Heart right ventricle (tissue), 16 donors: ENCODE results near the gene NF1. TPM values are rescaled to one million over a fixed set of nuclear protein-coding genes. Genes with fewer than 3 reads are reported as not detected.

Experiments
- ATAC-seq, 8 donors: fragments of 200-7000 bp; cut with Tn5 transposase; one replicate each; pipeline ENCODE4 v1.9.1; 2020; ENCODE audit warnings: mild to moderate bottlenecking in 8 of 8, moderate library complexity in 8 of 8, moderate number of reproducible peaks in 1 of 8
- DNase-seq, 2 donors: peaks; one replicate each; pipeline ENCODE4 v3.0.0-alpha.2; 2020
- H3K27ac ChIP-seq, 10 donors: fragments of 200-600 bp; sonication (generic) in 2 of 10; one replicate each; pipeline versions ENCODE4 v1.5.0 to v1.8.0; 2020 to 2022; ENCODE audit warnings: mild to moderate bottlenecking in 3 of 10
- H3K27me3 ChIP-seq, 7 donors: fragments of 200-600 bp; one replicate each; pipeline ENCODE4 v1.8.0; 2021 to 2022; ENCODE audit warnings: mild to moderate bottlenecking in 2 of 7
- H3K36me3 ChIP-seq, 9 donors: fragments of 200-600 bp; sonication (generic) in 1 of 9; one replicate each; pipeline versions ENCODE4 v1.5.0 to v1.8.0; 2020 to 2022; ENCODE audit warnings: mild to moderate bottlenecking in 2 of 9
- H3K4me1 ChIP-seq, 9 donors: fragments of 200-600 bp; sonication (generic) in 1 of 9; one replicate each; pipeline versions ENCODE4 v1.5.0 to v1.8.0; 2020 to 2022; ENCODE audit warnings: mild to moderate bottlenecking in 4 of 9
- H3K4me3 ChIP-seq, 10 donors: fragments of 200-600 bp; sonication (generic) in 2 of 10; one replicate each; pipeline versions ENCODE4 v1.5.0 to v1.8.0; 2020 to 2022; ENCODE audit warnings: mild to moderate bottlenecking in 7 of 10, moderate library complexity in 2 of 10
- H3K9me3 ChIP-seq, 11 donors: fragments of 200-600 bp in 10 of 11; sonication (generic) in 2 of 11; one replicate each; pipeline versions ENCODE4 v1.5.0 to v1.8.0; 2013 to 2022; ENCODE audit warnings: mild to moderate bottlenecking in 2 of 11, control low read depth in 1 of 11, moderate library complexity in 1 of 11
- CTCF ChIP-seq, 9 donors: fragments of 200-600 bp; sonication (generic) in 2 of 9; IDR thresholded peaks; one replicate each; pipeline versions ENCODE4 v1.5.0 to v1.8.0; 2021 to 2022; ENCODE audit warnings: antibody characterized with exemption in 9 of 9, mild to moderate bottlenecking in 5 of 9, moderate library complexity in 1 of 9
- WGBS, 2 donors: extraction: QIAGEN DNeasy Blood & Tissue Kit; methylation state at CpG; one replicate each; pipeline ENCODE4 v1.1.7; 2013; ENCODE audit warnings: inconsistent platforms in 1 of 2; 5-methylcytosine and 5-hydroxymethylcytosine counted together
- intact Hi-C, 10 donors: fragments of 100-400 bp; cut with DNase I; formaldehyde crosslinking; loops; one replicate each; pipeline versions ENCODE4 v1.11.1 to v1.14.2; 2022
- polyA plus RNA-seq, 2 donors: library from polyadenylated mRNA; stranded (reverse); fragments of 200-250 nt; gene quantifications; one replicate each; pipeline ENCODE4 v1.2.3, GENCODE V29; 2013
- total RNA-seq, 10 donors: library from RNA; stranded (reverse); fragmentation: NEBNext Ultra II Directional in 3 of 10; extraction: Animal tissue kit (Norgen Biotek cat#: 25700) in 3 of 10; gene quantifications; one replicate each; pipeline versions ENCODE4 v1.2.1 to v1.2.4, GENCODE V29; 2021 to 2023
- donor health status: Arrhythmogenic right ventricular cardiomyopathy.
- donor health status: ischemic (EF 13 %, LVEDD 7.1; RV severe dilation, severe dysfunction).
- donor health status: healthy with polysubstance abuse.
- donor health status: DM: no; HTN: yes; CAD: no.
- donor health status: DM: no; HTN: no; CAD: no.
- donor health status: ischemic (EF 25% LVEDD 6.9; RV normal size, moderate dysfunction).
- donor health status: ischemic (EF 25% LVEDD 5.7; RV mildly dilated, moderate dysfunction).
- donor health status: healthy.
- donor health status: DM: yes; HTN: yes; CAD: no.
- donor health status: Ischemic cardiomyopathy.
- donor health status: ischemic (EF 35%, LVEDD 5.7; RV mildly dilated, moderate dysfunction).
- donor health status: nonischemic (EF 11% LVEDD 7.7; RV severe dilation, severe dysfunction).
- donor health status: DM: yes; HTN: yes; CAD: no.
- donor health status: PGD.
- donor health status: ischemic (EF 29% LVEDD 5.4; RV normal size, mild dysfunction).
- donor health status: nonischemic (EF 23%, LVEDD 6.1; RV moderate dilation, normal function).

The NF1 gene
- total and polyA plus RNA-seq, 12 donors = 4.2 to 71.0 (median 54.6) TPM

GRCh38 chr17:31390426-31390747 lies 295.6 kb downstream of the NF1 start:
- TF ChIP-seq CTCF (IDR thresholded peaks at IDR 0.05) = no peak
- DNase-seq (no peak), ATAC-seq (no peak)
- no peaks in the 10 kb centered on the region for H3K36me3 ChIP-seq
- no peak overlapping the region for H3K4me3 ChIP-seq
- intact Hi-C loops = no loop called here
- no peaks in the 10 kb centered on the region for H3K9me3 ChIP-seq
- H3K27ac ChIP-seq = no peak overlapping the region
- 67 to 75% methylated on average over 8 of the region's 8 CpGs for WGBS, 2 donors
- peaks cover 9 to 62% (median 41%) of the 10 kb centered on the region in 7 donors for H3K27me3 ChIP-seq
- H3K4me1 ChIP-seq = peaks cover 0 to 17% (median 11%) of the 10 kb centered on the region in 9 donors

- Histone ChIP-seq H3K4me1 (peaks cover 0 to 17% (median 11%) of the 10 kb centered on the region in 9 donors), H3K27me3 (peaks cover 9 to 64% (median 44%) of the 10 kb centered on the region in 7 donors), H3K9me3 (no peaks in the 10 kb centered on the region), H3K4me3 (peak overlapping the region; percentile 25 to 56 (median 49)), H3K27ac (no peak overlapping the region), H3K36me3 (no peaks in the 10 kb centered on the region)
- DNase-seq = no peak
- intact Hi-C loops = no loop called here
- WGBS, 2 donors = 14 to 15% methylated on average over 47 of the region's 56 CpGs
- TF ChIP-seq CTCF (IDR thresholded peaks at IDR 0.05) = no peak
- peak in 2 of 8 donors; percentile 3 to 11 for ATAC-seq
These were observed 296.1 kb downstream of the NF1 start for GRCh38 chr17:31390748-31391495.

GRCh38 chr17:31391496-31391949 lies 296.7 kb downstream of the NF1 start, which contains the start of gene RAB11FIP4:
Gene RAB11FIP4 (plus strand): TSS chr17:31391675. CDS start chr17:31391853, 178 bp downstream.
- Histone ChIP-seq H3K27ac (no peak within 1 kb of the TSS), H3K4me3 (peak within 1 kb of the TSS; percentile 25 to 56 (median 49)), H3K36me3 (no peaks in the 10 kb centered on the region), H3K4me1 (peaks cover 0 to 17% (median 11%) of the 10 kb centered on the region in 9 donors), H3K27me3 (peaks cover 9 to 64% (median 49%) of the 10 kb centered on the region in 7 donors), H3K9me3 (no peaks in the 10 kb centered on the region)
- no peak for TF ChIP-seq CTCF (IDR thresholded peaks at IDR 0.05)
- DNase-seq (no peak), ATAC-seq (peak in 1 of 8 donors; percentile 42)
- WGBS, 2 donors = 1 to 3% methylated on average over 15 to 64 of the region's 69 CpGs
- intact Hi-C loops = no loop called here

- ATAC-seq (peak in 2 of 8 donors; percentile 6 to 9), DNase-seq (no peak)
- Histone ChIP-seq H3K9me3 (no peaks in the 10 kb centered on the region), H3K27ac (no peak overlapping the region), H3K4me3 (peak overlapping the region in 9 of 10 donors; percentile 19 to 47 (median 34)), H3K27me3 (peaks cover 9 to 64% (median 50%) of the 10 kb centered on the region in 7 donors), H3K36me3 (no peaks in the 10 kb centered on the region), H3K4me1 (peaks cover 0 to 17% (median 11%) of the 10 kb centered on the region in 9 donors)
- intact Hi-C loops = no loop called here
- WGBS, 2 donors = 20 to 22% methylated on average over 42 to 52 of the region's 52 CpGs
- TF ChIP-seq CTCF (IDR thresholded peaks at IDR 0.05) = no peak
These were observed 297.5 kb downstream of the NF1 start for GRCh38 chr17:31392002-31392855.
